CD8-positive, alpha-beta memory T cell (primary cell): ENCODE data around the gene PSD. TPM values are rescaled to one million over a fixed set of nuclear protein-coding genes. Genes with fewer than 3 reads are reported as not detected.

ENCODE experiments used
- CTCF ChIA-PET: fragments of 350-600 bp; sonication (Branson Sonifier 250); formaldehyde crosslinking; loops from one replicate; lab custom pipeline; 2021; ENCODE audit warnings: antibody characterized with exemption; lab: Charles Lee
- POLR2A ChIA-PET: fragments of 350-600 bp; sonication (Branson Sonifier 250); formaldehyde crosslinking; loops from one replicate; lab custom pipeline; 2021; ENCODE audit warnings: antibody characterized with exemption; lab: Charles Lee
- DNase-seq, 5 donors: peaks; one replicate each; pipeline versions ENCODE4 v3.0.0 to v3.0.0-alpha.2; 2020 to 2022; ENCODE audit warnings: mixed read lengths in 1 of 5
- H3K27ac ChIP-seq: one replicate; pipeline ENCODE4 v1.7.0; 2013; ENCODE audit warnings: low read depth, mild to moderate bottlenecking, low read length, moderate library complexity
- H3K27me3 ChIP-seq: 2 replicates; pipeline ENCODE4 v1.7.0; 2013; ENCODE audit warnings: low read length, mild to moderate bottlenecking; ENCODE audit not compliant: insufficient read depth, poor library complexity, severe bottlenecking
- H3K36me3 ChIP-seq: 2 replicates; pipeline ENCODE4 v1.7.0; 2013; ENCODE audit warnings: mild to moderate bottlenecking, low read length, moderate library complexity; ENCODE audit not compliant: insufficient read depth
- H3K4me1 ChIP-seq: 2 replicates; pipeline ENCODE4 v1.7.0; 2013; ENCODE audit warnings: mild to moderate bottlenecking, low read length, moderate library complexity; ENCODE audit not compliant: insufficient read depth
- H3K4me3 ChIP-seq: 2 replicates; pipeline ENCODE4 v1.7.0; 2013; ENCODE audit warnings: mild to moderate bottlenecking, low read length
- H3K9me3 ChIP-seq: 2 replicates; pipeline ENCODE4 v1.7.0; 2013; ENCODE audit warnings: mild to moderate bottlenecking, low read length
- H3K27ac Mint-ChIP-seq, 8 donors: one replicate each; pipeline ENCODE4 v1.8.0; 2020 to 2021; ENCODE audit warnings: mixed read lengths in 8 of 8, mild to moderate bottlenecking in 6 of 8, inconsistent platforms in 3 of 8, moderate library complexity in 3 of 8
- H3K27me3 Mint-ChIP-seq, 2 donors: one replicate each; pipeline ENCODE4 v1.8.0; 2020 to 2021; ENCODE audit warnings: mixed read lengths in 2 of 2, mild to moderate bottlenecking in 1 of 2, moderate library complexity in 1 of 2
- H3K36me3 Mint-ChIP-seq, 3 donors: one replicate each; pipeline ENCODE4 v1.8.0; 2020 to 2021; ENCODE audit warnings: mixed read lengths in 3 of 3, inconsistent platforms in 1 of 3, mild to moderate bottlenecking in 1 of 3
- H3K4me1 Mint-ChIP-seq, 3 donors: one replicate each; pipeline ENCODE4 v1.8.0; 2020 to 2021; ENCODE audit warnings: mixed read lengths in 3 of 3, inconsistent platforms in 1 of 3, mild to moderate bottlenecking in 1 of 3
- H3K4me3 Mint-ChIP-seq, 7 donors: one replicate each; pipeline ENCODE4 v1.8.0; 2020 to 2021; ENCODE audit warnings: mixed read lengths in 7 of 7, mild to moderate bottlenecking in 6 of 7, moderate library complexity in 4 of 7, inconsistent platforms in 2 of 7
- H3K9me3 Mint-ChIP-seq, 5 donors: one replicate each; pipeline ENCODE4 v1.8.0; 2020 to 2022; ENCODE audit warnings: mixed read lengths in 5 of 5, mild to moderate bottlenecking in 3 of 5, moderate library complexity in 2 of 5, inconsistent platforms in 1 of 5
- polyA plus RNA-seq: library from polyadenylated mRNA; unstranded; fragments of 300-500 nt; fragmentation: Illumina TruSeq; gene quantifications from one replicate; pipeline ENCODE4 v1.2.3, GENCODE V29; 2021
- total RNA-seq, 2 experiments: library from RNA; stranded (reverse); gene quantifications; one replicate each; pipeline ENCODE4 v1.2.3, GENCODE V29; 2021

Gene PSD
- 1 to 10 TPM; 2.5 to 3.2 TPM for total RNA-seq
- polyA plus RNA-seq = 1.9 TPM

DNA sequence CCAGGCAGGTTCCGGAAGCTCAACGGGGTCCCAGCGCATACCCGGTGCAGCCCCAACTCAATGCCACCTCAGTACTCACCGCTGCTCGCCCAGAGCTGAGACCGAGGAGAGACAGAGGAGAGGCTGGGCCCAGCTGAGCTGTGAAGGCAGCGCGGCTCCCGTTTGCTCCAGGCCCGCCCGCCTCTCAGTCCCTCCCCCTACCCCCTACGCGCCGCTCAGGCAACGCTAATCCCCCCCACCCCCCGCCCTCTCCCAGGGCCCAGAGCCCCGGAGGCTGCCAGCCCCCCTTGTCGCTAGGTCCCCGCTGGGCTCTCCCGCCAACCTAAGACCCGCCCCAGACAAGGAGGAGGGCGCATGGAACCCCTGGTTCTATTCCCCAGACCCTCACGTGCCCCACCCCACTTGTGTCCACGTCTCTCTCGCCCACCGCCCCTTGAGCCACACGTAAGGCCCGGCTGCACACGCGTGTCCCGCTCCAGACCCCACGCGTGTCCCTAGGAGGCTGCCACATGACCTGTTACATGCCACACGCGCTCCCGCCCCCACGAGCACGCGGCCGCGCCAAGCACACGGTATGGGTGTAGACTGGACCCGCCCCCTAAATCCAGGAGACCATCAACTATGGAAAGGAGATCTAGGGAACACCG lies at the start of gene PSD:
TSS of gene PSD (minus strand) at position 164 of the 647 bp plus-strand sequence. CDS start 1,747 bp downstream, outside the sequence.
- peaks cover 0 to 16% (median 0%) of the 10 kb centered on the region in 3 donors for H3K36me3 Mint-ChIP-seq
- Histone ChIP-seq H3K27me3 (peaks cover 2% of the 10 kb centered on the region), H3K4me1 (peaks cover 35% of the 10 kb centered on the region), H3K36me3 (peaks cover 7% of the 10 kb centered on the region), H3K4me3 (peak within 1 kb of the TSS; percentile 95), H3K9me3 (no peaks in the 10 kb centered on the region), H3K27ac (no peak within 1 kb of the TSS)
- peak within 1 kb of the TSS; percentile 92 to 99 (median 99) for H3K4me3 Mint-ChIP-seq
- no peaks in the 10 kb centered on the region for H3K9me3 Mint-ChIP-seq
- H3K4me1 Mint-ChIP-seq = peaks cover 20 to 44% (median 29%) of the 10 kb centered on the region in 3 donors
- CTCF ChIA-PET = interaction anchor here (1.5 to 1.8 kb wide), 2 partner anchors 14 to 19 kb away, joined by 5 to 6 read pairs; no protein-coding TSS in a partner anchor
- peak within 1 kb of the TSS in 2 of 8 donors; percentile 59 to 89 for H3K27ac Mint-ChIP-seq
- POLR2A ChIA-PET = interaction anchor here (1.1 kb wide), 1 partner anchor 9 kb away, joined by 3 read pairs; no protein-coding TSS in a partner anchor
- no peak for DNase-seq
- peaks cover 23 to 37% of the 10 kb centered on the region in 2 donors for H3K27me3 Mint-ChIP-seq

DNA sequence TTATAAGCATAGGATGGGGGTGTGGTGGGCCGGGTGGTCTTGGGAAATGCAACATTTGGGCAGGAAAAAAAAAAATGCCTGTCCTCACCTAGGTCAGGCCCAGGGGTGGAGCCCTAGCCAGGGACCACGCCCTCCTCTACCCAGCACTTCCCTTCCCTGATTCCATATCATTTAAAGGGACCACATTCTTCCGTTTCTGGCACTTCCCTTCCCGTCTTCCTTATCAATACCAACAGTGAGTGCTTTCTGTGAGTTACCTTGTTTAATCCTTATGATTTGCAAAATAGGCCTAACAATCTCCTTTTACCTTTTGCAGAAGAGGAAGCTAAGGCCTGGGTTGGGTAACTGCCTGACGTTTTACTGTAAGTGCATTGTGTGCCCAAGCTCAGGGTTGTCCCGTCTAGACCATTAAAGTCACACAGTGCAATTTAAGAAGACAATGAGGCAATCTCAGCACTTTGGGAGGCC lies 49.4 kb upstream of the PSD start:
- H3K4me3 Mint-ChIP-seq = no peak overlapping the region
- no peak overlapping the region for H3K27ac Mint-ChIP-seq
- no peaks in the 10 kb centered on the region for H3K27me3 Mint-ChIP-seq
- H3K4me3 ChIP-seq = no peak overlapping the region
- no peak for DNase-seq
- ChIA-PET CTCF (interaction anchor here (1.8 to 2.0 kb wide), 2 partner anchors 11 to 68 kb away, joined by 6 to 7 read pairs; no protein-coding TSS in a partner anchor), POLR2A (no interaction called here)
- no peak overlapping the region for H3K27ac ChIP-seq
- peaks cover under 1 to 9% (median 3%) of the 10 kb centered on the region in 3 donors for H3K4me1 Mint-ChIP-seq
- H3K9me3 ChIP-seq = no peaks in the 10 kb centered on the region
- H3K4me1 ChIP-seq = peaks cover 5% of the 10 kb centered on the region
- H3K36me3 ChIP-seq = no peaks in the 10 kb centered on the region
- H3K36me3 Mint-ChIP-seq = peaks cover 0 to 10% (median 5%) of the 10 kb centered on the region in 3 donors
- no peaks in the 10 kb centered on the region for H3K9me3 Mint-ChIP-seq
- no peaks in the 10 kb centered on the region for H3K27me3 ChIP-seq

DNA sequence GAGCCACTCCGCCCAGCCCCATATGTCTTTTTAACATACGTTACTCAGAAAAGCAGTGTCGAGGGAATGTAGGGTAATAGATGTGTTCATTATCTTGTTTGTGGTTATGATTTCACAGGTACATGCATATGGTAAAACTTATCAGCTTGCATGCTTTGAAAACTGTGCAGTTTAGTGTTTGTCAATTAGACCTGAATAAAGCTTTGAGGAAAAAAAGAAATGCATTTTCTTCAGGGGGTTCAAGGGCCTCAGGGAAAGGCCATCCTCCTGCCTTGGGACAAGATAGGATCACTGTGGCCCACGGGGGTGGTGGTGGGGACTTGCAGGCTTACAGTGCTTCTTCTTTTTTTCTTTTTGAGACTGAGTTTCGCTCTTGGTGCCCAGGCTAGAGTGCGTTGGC lies 48.7 kb upstream of the PSD start:
- no peak for DNase-seq
- ChIA-PET POLR2A (interaction anchor here (0.6 kb wide), 1 partner anchor 46 kb away, joined by 3 read pairs; no protein-coding TSS in a partner anchor), CTCF (interaction anchor here (1.8 kb wide), 1 partner anchor 11 kb away, joined by 6 read pairs; no protein-coding TSS in a partner anchor)
- H3K4me3 ChIP-seq = no peak overlapping the region
- Mint-ChIP-seq H3K4me1 (peaks cover 6 to 10% (median 8%) of the 10 kb centered on the region in 3 donors), H3K4me3 (no peak overlapping the region), H3K27ac (peak overlapping the region in 1 of 8 donors; percentile 47), H3K9me3 (no peaks in the 10 kb centered on the region), H3K27me3 (peaks cover 0 to 1% of the 10 kb centered on the region in 2 donors), H3K36me3 (peaks cover 0 to 10% (median 5%) of the 10 kb centered on the region in 3 donors)
- H3K27me3 ChIP-seq = no peaks in the 10 kb centered on the region
- peaks cover under 1% of the 10 kb centered on the region for H3K4me1 ChIP-seq
- no peaks in the 10 kb centered on the region for H3K9me3 ChIP-seq
- H3K36me3 ChIP-seq = no peaks in the 10 kb centered on the region
- H3K27ac ChIP-seq = no peak overlapping the region

DNA sequence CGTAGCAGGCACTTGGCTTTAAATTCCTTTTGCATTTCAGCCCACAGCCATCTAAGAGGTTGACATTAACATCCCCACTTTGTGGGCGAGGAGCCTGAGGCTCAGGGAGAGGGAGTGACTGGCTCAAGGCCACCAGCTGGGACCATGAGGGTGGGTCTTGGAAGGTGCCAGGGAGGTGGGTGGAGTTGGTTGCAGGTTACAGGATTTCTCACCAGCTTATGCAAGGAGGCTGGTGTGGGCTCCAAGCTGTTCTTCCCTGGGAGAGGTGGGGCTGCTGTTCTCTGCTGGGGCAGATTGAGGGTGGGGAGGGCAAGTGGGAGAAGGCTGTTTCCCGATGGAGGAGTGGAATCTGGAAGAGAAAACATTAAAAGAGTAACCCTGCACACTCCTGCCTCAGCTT lies 46.9 kb upstream of the PSD start:
- Mint-ChIP-seq H3K4me1 (peaks cover 22 to 28% (median 22%) of the 10 kb centered on the region in 3 donors), H3K9me3 (no peaks in the 10 kb centered on the region), H3K27ac (no peak overlapping the region), H3K36me3 (peaks cover 0 to 9% (median 5%) of the 10 kb centered on the region in 3 donors), H3K27me3 (peaks cover 0 to 1% of the 10 kb centered on the region in 2 donors), H3K4me3 (no peak overlapping the region)
- no peak for DNase-seq
- Histone ChIP-seq H3K9me3 (no peaks in the 10 kb centered on the region), H3K36me3 (no peaks in the 10 kb centered on the region), H3K27me3 (no peaks in the 10 kb centered on the region), H3K4me3 (no peak overlapping the region), H3K4me1 (peaks cover 15% of the 10 kb centered on the region), H3K27ac (no peak overlapping the region)
- POLR2A ChIA-PET = interaction anchor here (0.6 kb wide), 1 partner anchor 62 kb away, joined by 7 read pairs; no protein-coding TSS in a partner anchor
- CTCF ChIA-PET = no interaction called here

DNA sequence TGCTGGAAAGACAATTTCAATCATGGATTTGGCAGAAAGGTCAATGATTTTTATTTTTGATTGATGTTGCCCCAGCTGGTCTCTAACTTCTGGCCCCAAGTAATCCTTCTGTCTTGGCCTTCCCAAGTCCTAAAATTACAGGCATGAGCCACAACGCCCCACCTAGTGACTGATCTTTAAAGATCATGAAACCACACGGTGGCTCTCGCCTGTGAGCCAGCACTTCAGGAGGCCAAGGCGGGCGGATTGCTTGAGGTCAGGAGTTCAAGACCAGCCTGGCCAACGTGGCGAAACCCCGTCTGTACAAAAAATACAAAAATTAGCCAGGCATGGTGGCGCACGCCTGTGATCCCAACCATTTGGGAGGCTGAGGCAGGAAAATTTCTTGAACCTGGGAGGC lies 45.4 kb upstream of the PSD start:
- no peaks in the 10 kb centered on the region for H3K9me3 ChIP-seq
- H3K4me3 Mint-ChIP-seq = no peak overlapping the region
- H3K27ac Mint-ChIP-seq = no peak overlapping the region
- ChIA-PET POLR2A (interaction anchor here (0.7 to 4.3 kb wide), 2 partner anchors 10 to 13 kb away, joined by 6 to 54 read pairs; partner anchors contain the start of gene C10orf95), CTCF (interaction anchor here (1.1 to 1.6 kb wide), 2 partner anchors 65 to 234 kb away, joined by 4 to 6 read pairs; no protein-coding TSS in a partner anchor)
- no peaks in the 10 kb centered on the region for H3K9me3 Mint-ChIP-seq
- H3K27me3 ChIP-seq = no peaks in the 10 kb centered on the region
- H3K27me3 Mint-ChIP-seq = peaks cover 0 to 4% of the 10 kb centered on the region in 2 donors
- no peaks in the 10 kb centered on the region for H3K36me3 ChIP-seq
- H3K4me1 Mint-ChIP-seq = peaks cover 21 to 29% (median 22%) of the 10 kb centered on the region in 3 donors
- H3K4me3 ChIP-seq = no peak overlapping the region
- H3K27ac ChIP-seq = no peak overlapping the region
- DNase-seq = no peak
- H3K36me3 Mint-ChIP-seq = peaks cover 0 to 5% (median 5%) of the 10 kb centered on the region in 3 donors
- peaks cover 15% of the 10 kb centered on the region for H3K4me1 ChIP-seq

DNA sequence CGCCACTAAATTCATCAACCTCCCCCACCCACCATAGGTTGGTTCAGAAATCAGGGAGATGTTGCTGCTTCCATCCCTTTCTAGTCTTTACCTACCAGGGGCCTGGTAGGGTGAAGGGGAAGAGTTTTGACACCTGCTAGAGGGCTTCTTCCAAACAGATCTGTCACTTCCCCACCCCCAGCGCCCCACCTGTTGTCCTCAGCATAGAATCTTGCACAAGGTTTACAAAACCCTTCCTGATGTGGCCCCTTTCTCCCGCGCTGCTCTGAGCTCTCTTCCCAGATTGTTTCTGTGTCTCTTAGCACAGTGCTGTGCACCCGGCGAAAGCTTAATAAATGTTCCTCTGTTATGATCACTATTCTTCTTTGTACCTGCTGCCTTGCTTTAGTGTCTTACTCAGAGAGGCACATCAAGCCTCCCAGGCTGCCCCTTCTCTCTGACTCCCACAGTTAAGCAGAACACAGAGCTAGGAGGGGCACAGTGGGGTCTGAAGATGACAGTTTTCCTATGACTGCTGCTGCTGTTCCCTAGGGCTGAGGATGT lies 44.0 kb upstream of the PSD start:
- Histone ChIP-seq H3K9me3 (no peaks in the 10 kb centered on the region), H3K4me1 (peaks cover 15% of the 10 kb centered on the region), H3K27me3 (no peaks in the 10 kb centered on the region), H3K27ac (no peak overlapping the region), H3K36me3 (no peaks in the 10 kb centered on the region), H3K4me3 (no peak overlapping the region)
- no peaks in the 10 kb centered on the region for H3K9me3 Mint-ChIP-seq
- no peak for DNase-seq
- CTCF ChIA-PET = interaction anchor here (1.1 to 2.8 kb wide), 7 partner anchors 11 to 232 kb away, joined by 3 to 23 read pairs (median 8); partner anchors contain the start of gene C10orf95
- peaks cover 21 to 29% (median 22%) of the 10 kb centered on the region in 3 donors for H3K4me1 Mint-ChIP-seq
- peak overlapping the region; percentile 59 to 94 (median 88) for H3K4me3 Mint-ChIP-seq
- POLR2A ChIA-PET = interaction anchor here (0.7 to 4.3 kb wide), 2 partner anchors 12 to 69 kb away, joined by 3 to 54 read pairs; partner anchors contain the start of gene C10orf95
- peaks cover 0 to 4% of the 10 kb centered on the region in 2 donors for H3K27me3 Mint-ChIP-seq
- peak overlapping the region in 4 of 8 donors; percentile 37 to 92 (median 67) for H3K27ac Mint-ChIP-seq
- peaks cover 0 to 5% (median 2%) of the 10 kb centered on the region in 3 donors for H3K36me3 Mint-ChIP-seq

DNA sequence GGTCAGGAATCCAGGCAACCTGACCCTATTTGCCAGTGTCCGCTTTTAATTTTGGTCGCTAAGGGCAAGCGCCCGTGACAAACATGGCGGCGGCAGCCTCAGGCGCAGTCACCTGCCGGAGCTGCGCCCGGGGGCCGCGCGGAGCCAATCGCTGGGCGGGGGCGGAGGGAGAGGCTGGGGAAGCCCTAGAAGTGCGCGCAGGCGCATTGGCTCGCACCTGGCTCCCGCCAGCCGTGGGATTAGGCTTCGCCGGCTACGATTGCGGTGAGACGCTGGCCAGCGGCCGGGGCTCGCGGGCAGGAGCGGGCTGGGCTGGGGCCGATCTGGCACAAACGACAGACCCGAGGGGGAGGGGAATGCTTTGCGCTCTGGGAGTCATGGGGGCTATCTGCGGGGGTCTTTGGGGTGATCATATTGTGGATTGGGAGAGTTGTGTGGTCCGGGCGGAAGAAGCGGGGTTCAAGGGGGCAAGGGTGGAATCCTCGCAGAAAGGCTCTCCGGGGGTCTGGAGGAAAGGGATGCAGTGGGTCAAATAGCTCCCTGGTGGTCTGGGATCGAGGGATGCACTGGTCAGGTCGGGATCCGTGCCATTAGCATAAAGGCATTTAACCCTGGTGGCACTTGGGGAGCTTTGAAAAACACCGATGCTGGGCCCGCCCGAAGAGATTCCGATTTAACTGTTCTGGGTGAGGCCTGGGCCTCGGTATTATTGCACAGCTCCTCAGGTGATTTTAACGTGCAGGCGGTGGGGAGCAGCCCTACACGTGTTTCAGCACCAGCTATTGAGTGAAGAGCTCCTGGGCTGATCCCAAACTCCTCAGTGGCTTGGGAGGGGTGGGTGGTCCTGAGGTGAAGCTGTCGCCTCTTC lies 42.8 kb upstream of the PSD start:
- peaks cover 0 to 2% (median under 1%) of the 10 kb centered on the region in 3 donors for H3K36me3 Mint-ChIP-seq
- POLR2A ChIA-PET = interaction anchor here (0.6 to 4.3 kb wide), 7 partner anchors 10 to 66 kb away, joined by 3 to 54 read pairs (median 4); partner anchors contain the start of genes ACTR1A, C10orf95, FBXL15 and NFKB2

More for the DNA sequence above, 42.8 kb upstream of the PSD start:
- peaks cover 2% of the 10 kb centered on the region for H3K36me3 ChIP-seq
- H3K4me1 ChIP-seq = peaks cover 15% of the 10 kb centered on the region
- no peaks in the 10 kb centered on the region for H3K9me3 Mint-ChIP-seq
- peaks cover 21 to 29% (median 22%) of the 10 kb centered on the region in 3 donors for H3K4me1 Mint-ChIP-seq
- H3K4me3 ChIP-seq = peak overlapping the region; percentile 82
- H3K27ac ChIP-seq = no peak overlapping the region
- H3K27me3 Mint-ChIP-seq = peaks cover 0 to 4% of the 10 kb centered on the region in 2 donors
- peak overlapping the region; percentile 84 to 94 (median 89) for H3K4me3 Mint-ChIP-seq
- no peaks in the 10 kb centered on the region for H3K9me3 ChIP-seq
- peak; percentile 87 to 95 (median 91) for DNase-seq
- CTCF ChIA-PET = interaction anchor here (0.7 to 2.8 kb wide), 12 partner anchors 10 to 231 kb away, joined by 3 to 23 read pairs (median 6); partner anchors contain the start of genes ACTR1A, C10orf95 and NFKB2
- peak overlapping the region in 7 of 8 donors; percentile 53 to 93 (median 84) for H3K27ac Mint-ChIP-seq
- H3K27me3 ChIP-seq = no peaks in the 10 kb centered on the region
